HUES64 (cell line): ENCODE measurements around the gene SRSF5. TPM values are rescaled to one million over a fixed set of nuclear protein-coding genes. Genes with fewer than 3 reads are reported as not detected.
"Not testable (repeated sequence)": the region's sequence is repeated elsewhere in the genome, so short reads cannot be mapped to it uniquely, and the experiment has no call there.

Experiments
- H3K27ac ChIP-seq: 2 replicates; pipeline ENCODE4 v1.7.0; 2013; ENCODE audit warnings: low read depth, low read length, inconsistent platforms
- H3K27me3 ChIP-seq: 2 replicates; pipeline ENCODE4 v1.6.1; 2013; ENCODE audit warnings: mild to moderate bottlenecking, low read length; ENCODE audit not compliant: insufficient read depth
- H3K36me3 ChIP-seq: 2 replicates; pipeline ENCODE4 v1.6.1; 2013; ENCODE audit warnings: mild to moderate bottlenecking, low read length; ENCODE audit not compliant: insufficient read depth
- H3K4me1 ChIP-seq: 2 replicates; pipeline ENCODE4 v1.6.1; 2013; ENCODE audit warnings: mild to moderate bottlenecking, low read length, moderate library complexity; ENCODE audit not compliant: insufficient read depth
- H3K4me3 ChIP-seq: 2 replicates; pipeline ENCODE4 v1.5.1; 2013; ENCODE audit warnings: mild to moderate bottlenecking, low read length, moderate library complexity
- H3K9ac ChIP-seq: 2 replicates; pipeline ENCODE4 v1.6.1; 2013; ENCODE audit warnings: mild to moderate bottlenecking, low read depth, low read length
- H3K9me3 ChIP-seq: 2 replicates; pipeline ENCODE4 v1.6.1; 2013; ENCODE audit warnings: low read depth, low read length; ENCODE audit not compliant: insufficient read depth
- WGBS: fragments of 150-250, 120-280 bp; methylation state at CpG from one replicate; pipeline ENCODE4 v1.1.7; 2013; ENCODE audit warnings: missing lambda C conversion rate; 5-methylcytosine and 5-hydroxymethylcytosine counted together
- polyA plus RNA-seq, 2 experiments: library from polyadenylated mRNA; stranded (reverse); fragments of 50-300 nt; gene quantifications; one replicate each; pipeline ENCODE4 v1.2.3, GENCODE V29; 2013

Gene SRSF5
- polyA plus RNA-seq (2013, experiment 1 of 2): 201 TPM
- polyA plus RNA-seq (2013, experiment 2 of 2): 259 TPM

DNA sequence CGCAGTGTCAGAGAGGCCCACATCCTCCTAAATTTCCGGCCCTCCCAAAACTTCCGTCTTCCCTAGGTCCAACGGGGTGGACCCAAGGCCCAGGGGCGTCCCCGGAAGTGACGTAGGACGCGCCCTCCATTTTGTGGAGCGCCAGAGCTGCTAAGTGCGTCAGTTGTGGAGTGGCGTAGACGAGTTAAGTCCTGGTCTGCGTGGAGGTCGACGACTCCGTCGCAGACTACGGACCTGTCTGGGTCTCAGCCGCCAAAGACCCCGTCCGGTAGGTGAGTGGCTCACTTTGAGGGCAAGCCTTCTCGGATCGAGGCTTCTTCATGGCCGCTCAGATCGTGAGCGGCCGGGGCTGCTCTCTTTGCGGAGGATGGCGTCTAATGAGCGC lies at the start of gene SRSF5:
TSS of gene SRSF5 (plus strand) at position 159 of the 385 bp plus-strand sequence. CDS start 1,015 bp downstream, outside the sequence.
- H3K9me3 ChIP-seq: no peaks in the 10 kb centered on the region
- H3K36me3 ChIP-seq: peaks cover 43% of the 10 kb centered on the region
- H3K4me3 ChIP-seq: peak within 1 kb of the TSS; percentile 99
- WGBS: under 1% methylated on average over 31 of the region's 31 CpGs
- H3K4me1 ChIP-seq: peaks cover 9% of the 10 kb centered on the region; the same call in 1 of the 2 replicates
- peaks cover 2% of the 10 kb centered on the region; the same call in 1 of the 2 replicates for H3K27me3 ChIP-seq
- H3K9ac ChIP-seq: peak within 1 kb of the TSS; percentile 100
- H3K27ac ChIP-seq: peak within 1 kb of the TSS; percentile 99

DNA sequence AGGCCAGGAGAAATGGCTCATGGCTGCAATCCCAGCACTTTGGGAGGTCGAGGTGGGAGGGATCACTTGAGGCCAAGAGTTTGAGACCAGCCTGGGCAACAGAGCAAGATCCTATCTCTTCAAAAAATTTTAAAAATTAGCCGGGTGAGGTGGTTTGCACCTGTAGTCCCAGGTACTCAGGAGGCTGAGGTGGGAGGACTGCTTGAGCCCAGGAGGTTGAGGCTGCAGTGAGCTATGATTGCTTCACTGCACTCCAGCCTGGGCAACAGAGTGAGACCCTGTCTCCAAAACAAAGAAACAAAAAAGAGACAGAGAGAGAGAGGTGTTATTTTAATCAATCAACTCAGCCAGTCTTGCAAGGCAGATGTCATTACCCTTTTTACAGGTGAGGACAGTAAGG lies 48.3 kb upstream of the SRSF5 start:
- not testable (repeated sequence) for H3K27me3 ChIP-seq, H3K4me3 ChIP-seq, H3K36me3 ChIP-seq, H3K27ac ChIP-seq, H3K9ac ChIP-seq, H3K9me3 ChIP-seq
- H3K4me1 ChIP-seq: peaks cover 17% of the 10 kb centered on the region
- WGBS: 85% methylated on average over 2 of the region's 2 CpGs

DNA sequence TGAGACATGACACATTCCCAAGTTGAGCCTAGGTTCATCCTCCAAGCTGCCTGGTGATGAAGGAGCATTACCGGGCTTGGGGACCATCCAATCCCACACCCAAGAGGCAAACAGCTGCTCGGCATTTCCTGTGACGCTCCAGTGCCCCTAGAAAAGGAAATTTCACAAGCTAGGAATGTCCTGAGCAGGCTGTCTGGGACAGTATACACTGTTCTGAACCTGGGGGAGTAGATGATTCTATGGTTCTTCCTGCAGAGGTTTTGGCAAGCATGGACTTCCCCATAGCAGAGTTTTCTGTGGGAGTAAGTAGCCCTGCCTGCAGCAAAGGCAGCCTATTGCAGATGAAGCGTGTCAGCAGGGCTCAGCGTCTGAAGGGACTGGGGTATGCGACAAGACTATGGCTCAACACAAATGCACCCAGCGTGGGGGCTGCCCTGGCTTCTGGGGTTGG lies 47.4 kb upstream of the SRSF5 start:
- no peaks in the 10 kb centered on the region for H3K27me3 ChIP-seq
- no peak overlapping the region for H3K4me3 ChIP-seq
- no peaks in the 10 kb centered on the region for H3K36me3 ChIP-seq
- no peak overlapping the region for H3K9ac ChIP-seq
- WGBS: 56% methylated on average over 7 of the region's 7 CpGs
- H3K9me3 ChIP-seq: no peaks in the 10 kb centered on the region
- H3K4me1 ChIP-seq: peaks cover 8% of the 10 kb centered on the region
- no peak overlapping the region for H3K27ac ChIP-seq

DNA sequence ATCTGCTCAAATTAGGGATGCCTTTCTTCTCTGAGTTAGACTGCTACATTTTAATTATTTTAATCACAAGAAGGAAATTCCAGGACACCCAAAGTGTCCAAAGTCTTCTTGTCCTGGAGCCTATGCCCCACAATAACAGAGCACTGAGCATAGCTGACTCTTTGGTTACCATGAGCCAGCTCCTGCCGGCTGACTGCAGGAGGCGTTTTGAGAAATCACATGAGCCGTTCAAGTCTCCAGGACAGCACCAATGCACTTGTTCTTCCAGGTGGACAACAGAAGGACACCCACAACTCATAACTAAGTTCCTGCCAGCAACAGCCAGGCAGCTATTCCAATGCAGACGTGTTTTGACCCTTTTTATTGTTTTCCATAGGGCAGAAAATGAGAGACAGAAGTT lies 46.0 kb upstream of the SRSF5 start:
- Histone ChIP-seq H3K36me3 (no peaks in the 10 kb centered on the region), H3K27ac (no peak overlapping the region), H3K4me3 (no peak overlapping the region), H3K4me1 (peaks cover 5% of the 10 kb centered on the region; the same call in 1 of the 2 replicates), H3K9ac (no peak overlapping the region), H3K9me3 (no peaks in the 10 kb centered on the region), H3K27me3 (peaks cover 5% of the 10 kb centered on the region)
- 78% methylated on average over 4 of the region's 4 CpGs for WGBS

DNA sequence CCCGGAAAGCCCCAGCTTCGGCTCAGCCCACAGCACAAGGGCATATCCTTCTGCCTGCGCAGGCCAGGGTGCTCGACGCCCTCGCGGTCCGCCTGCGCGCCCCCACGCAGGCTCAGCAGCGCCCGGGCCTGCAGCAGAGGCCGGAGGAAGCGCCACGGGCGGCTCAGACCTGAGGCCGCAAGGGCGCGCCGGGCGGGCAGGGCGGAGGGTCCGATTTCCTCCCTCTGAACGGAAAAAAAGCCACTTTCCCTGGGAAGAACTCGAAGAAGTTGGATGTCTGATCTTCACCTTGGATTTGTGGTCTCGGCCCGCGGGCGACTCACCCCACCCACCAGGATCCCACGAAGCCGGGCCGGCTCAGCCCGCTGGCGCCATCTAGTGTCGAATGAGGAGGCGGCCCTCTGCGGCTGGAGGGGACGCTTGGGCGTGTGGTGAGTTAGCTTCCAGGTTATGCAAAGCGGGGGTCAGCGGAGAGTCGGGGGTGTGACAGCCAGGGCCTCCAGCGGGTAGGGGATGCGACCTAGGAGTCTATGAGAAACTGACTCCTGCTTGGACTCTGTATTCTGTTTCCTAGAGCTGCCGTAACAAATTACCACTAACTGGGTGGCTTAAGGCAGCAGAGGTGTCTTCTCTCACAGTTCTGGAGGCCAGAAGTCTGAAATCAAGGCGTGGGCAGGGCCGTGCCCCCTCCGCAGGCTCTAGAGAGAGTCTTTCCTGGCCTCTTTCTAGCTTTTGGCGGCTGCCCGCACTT lies 40.0 kb upstream of the SRSF5 start:
- 17% methylated on average over 51 of the region's 51 CpGs for WGBS
- Histone ChIP-seq H3K4me1 (no peaks in the 10 kb centered on the region), H3K4me3 (peak overlapping the region; percentile 47), H3K9ac (peak overlapping the region; percentile 52), H3K36me3 (no peaks in the 10 kb centered on the region), H3K27ac (no peak overlapping the region), H3K27me3 (peaks cover 15% of the 10 kb centered on the region), H3K9me3 (no peaks in the 10 kb centered on the region)

DNA sequence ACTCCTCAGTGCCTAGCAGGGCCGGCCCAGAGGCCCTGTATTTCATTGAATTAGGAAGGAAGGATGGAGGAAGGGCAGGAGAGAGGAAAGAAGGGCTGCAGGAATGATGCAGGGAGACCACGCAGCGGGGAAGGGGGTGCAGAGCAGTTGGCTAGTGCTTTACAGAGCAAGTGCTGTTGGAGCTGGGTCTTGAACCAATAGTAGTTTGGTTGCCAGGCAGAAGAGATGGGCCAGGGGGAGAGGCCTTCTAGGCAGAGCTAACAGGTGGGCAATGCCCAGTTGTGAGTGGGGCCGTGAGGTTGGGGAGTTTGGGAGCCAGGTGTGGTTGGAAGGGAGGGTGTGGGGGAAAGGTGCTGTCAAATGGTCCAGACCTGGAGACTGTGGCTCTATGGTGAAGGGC lies 39.1 kb upstream of the SRSF5 start:
- no peaks in the 10 kb centered on the region for H3K36me3 ChIP-seq
- no peaks in the 10 kb centered on the region for H3K9me3 ChIP-seq
- no peak overlapping the region for H3K9ac ChIP-seq
- H3K27ac ChIP-seq: no peak overlapping the region
- no peaks in the 10 kb centered on the region for H3K4me1 ChIP-seq
- peaks cover 15% of the 10 kb centered on the region for H3K27me3 ChIP-seq
- H3K4me3 ChIP-seq: no peak overlapping the region
- WGBS: 90% methylated on average over 4 of the region's 4 CpGs

DNA sequence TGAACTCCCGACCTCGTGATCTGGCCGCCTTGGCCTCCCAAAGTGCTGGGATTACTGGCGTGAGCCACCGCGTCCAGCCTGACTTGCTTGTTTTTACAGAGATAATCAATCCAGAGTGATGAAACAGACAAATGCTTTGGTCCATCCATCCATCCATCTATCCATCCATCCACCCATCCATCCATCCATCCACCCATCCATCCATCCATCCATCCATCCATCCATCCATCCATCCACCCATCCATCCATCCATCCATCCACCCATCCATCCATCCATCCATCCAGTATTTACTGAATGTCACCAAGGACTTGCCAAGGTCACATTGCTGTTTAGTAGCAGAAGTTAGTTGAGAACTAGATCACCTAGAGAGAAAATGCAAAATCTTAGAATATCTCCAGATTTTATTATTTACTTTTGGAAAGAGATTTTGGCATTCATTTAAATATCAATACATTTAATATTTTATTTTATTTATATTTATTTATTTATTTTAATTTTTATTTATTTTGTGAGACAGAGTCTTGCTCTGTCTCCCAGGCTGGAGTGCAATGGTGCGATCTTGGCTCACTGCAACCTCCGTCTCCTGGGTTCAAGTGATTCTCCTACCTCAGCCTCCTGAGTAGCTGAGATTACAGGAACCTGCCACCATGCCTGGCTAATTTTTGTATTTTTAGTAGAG lies 34.9 kb upstream of the SRSF5 start:
- not testable (repeated sequence) for H3K4me1 ChIP-seq, H3K27me3 ChIP-seq, H3K9me3 ChIP-seq, H3K36me3 ChIP-seq, H3K27ac ChIP-seq, H3K9ac ChIP-seq, H3K4me3 ChIP-seq
- 86% methylated on average over 8 of the region's 8 CpGs for WGBS

DNA sequence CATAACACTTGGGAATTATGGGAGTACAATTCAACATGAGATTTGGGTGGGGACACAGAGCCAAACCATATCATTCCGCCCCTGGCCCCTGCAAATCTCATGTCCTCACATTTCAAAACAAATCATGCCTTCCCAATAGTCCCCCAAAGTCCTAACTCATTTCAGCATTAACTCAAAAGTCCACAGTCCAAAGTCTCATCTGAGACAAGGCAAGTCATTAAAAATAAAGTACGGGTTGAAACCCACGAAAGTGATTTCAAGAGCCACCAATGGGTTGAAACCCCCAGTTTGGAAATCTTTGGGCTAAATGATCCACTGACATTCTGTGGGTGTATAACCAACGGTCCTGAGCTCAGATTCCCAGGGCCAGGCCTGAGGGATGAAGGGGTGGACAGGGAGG lies 30.5 kb upstream of the SRSF5 start:
- not testable (repeated sequence) for H3K27ac ChIP-seq, H3K9me3 ChIP-seq, H3K27me3 ChIP-seq, H3K4me3 ChIP-seq, H3K36me3 ChIP-seq, H3K9ac ChIP-seq, H3K4me1 ChIP-seq
- WGBS: 88% methylated on average over 4 of the region's 4 CpGs

DNA sequence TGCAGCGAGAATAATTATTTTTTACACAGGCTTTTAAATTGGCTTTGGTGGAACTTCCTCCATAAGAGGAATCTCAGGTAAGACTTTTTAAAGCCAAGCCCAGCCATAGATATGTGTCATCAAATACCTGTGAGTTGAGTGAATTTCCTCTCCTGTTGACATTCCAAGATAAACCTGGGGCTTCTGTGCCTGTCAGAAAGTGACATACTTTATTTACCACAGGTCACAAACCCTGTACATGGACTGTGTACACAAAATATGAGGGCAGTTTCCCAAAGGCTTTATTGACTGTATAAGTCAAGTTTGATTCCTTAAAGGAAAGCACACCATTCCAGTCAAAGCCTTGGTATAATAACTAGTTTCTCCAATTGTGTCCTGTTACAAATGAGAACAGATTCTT lies 25.9 kb upstream of the SRSF5 start:
- no peaks in the 10 kb centered on the region for H3K36me3 ChIP-seq
- H3K27ac ChIP-seq: no peak overlapping the region
- 100% methylated on average over 1 of the region's 1 CpG for WGBS
- H3K27me3 ChIP-seq: no peaks in the 10 kb centered on the region
- peaks cover 38% of the 10 kb centered on the region for H3K9me3 ChIP-seq
- H3K4me3 ChIP-seq: no peak overlapping the region
- no peaks in the 10 kb centered on the region for H3K4me1 ChIP-seq
- no peak overlapping the region for H3K9ac ChIP-seq

DNA sequence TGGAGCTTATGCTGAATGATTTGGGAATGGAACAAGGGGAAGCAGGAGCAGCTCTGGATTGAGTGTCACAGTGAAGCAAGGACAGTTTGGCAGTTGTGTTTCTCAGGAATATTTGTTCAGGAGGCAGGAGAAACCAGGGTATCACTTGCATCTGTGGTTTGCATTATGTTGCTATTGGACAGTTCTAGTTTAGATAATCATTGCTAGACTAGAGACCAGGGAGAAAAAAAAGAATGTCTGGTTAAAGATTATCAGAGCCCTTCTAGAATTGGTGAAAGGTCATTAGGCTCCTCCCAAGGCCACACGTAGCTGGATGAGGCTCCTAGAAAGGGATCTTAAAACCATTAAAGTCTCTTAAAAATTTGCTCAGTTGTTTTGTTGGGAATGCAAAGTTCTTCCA lies 17.0 kb upstream of the SRSF5 start:
- Histone ChIP-seq H3K9me3 (peaks cover 5% of the 10 kb centered on the region; the same call in 1 of the 2 replicates), H3K36me3 (no peaks in the 10 kb centered on the region), H3K9ac (no peak overlapping the region), H3K4me3 (no peak overlapping the region), H3K27me3 (no peaks in the 10 kb centered on the region), H3K4me1 (no peaks in the 10 kb centered on the region), H3K27ac (no peak overlapping the region)
- WGBS: 88% methylated on average over 1 of the region's 1 CpG

DNA sequence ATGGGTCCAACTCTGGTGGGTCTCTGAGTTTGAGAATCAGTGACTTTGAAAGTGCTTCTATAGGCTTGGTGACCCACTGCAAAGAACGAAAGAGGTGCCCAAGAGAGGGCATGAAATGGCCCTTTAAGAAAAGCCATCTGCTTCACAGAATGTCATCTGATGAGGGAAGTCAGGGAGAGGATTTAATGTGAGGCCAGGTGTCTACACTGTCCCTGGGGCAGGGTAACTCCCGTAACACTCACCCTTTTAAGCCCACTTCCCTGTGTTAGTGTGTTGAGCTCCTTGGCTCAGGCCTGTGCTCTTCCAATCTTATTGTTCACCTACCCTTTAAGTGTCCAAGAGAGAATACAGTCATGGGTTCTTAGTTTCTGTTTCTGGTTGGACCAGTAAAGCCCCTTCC lies 16.4 kb upstream of the SRSF5 start:
- Histone ChIP-seq H3K4me3 (no peak overlapping the region), H3K27ac (no peak overlapping the region)
- WGBS: 99% methylated on average over 2 of the region's 2 CpGs

More for the DNA sequence above, 16.4 kb upstream of the SRSF5 start:
- Histone ChIP-seq H3K9ac (no peak overlapping the region), H3K27me3 (no peaks in the 10 kb centered on the region), H3K36me3 (no peaks in the 10 kb centered on the region), H3K4me1 (no peaks in the 10 kb centered on the region), H3K9me3 (0 out of 2 replicates have a peak, but pooled peaks cover 3% of the 10 kb centered on the region)
